ENCODE data around the gene MAD1L1.

MAD1L1 gene

DNA sequence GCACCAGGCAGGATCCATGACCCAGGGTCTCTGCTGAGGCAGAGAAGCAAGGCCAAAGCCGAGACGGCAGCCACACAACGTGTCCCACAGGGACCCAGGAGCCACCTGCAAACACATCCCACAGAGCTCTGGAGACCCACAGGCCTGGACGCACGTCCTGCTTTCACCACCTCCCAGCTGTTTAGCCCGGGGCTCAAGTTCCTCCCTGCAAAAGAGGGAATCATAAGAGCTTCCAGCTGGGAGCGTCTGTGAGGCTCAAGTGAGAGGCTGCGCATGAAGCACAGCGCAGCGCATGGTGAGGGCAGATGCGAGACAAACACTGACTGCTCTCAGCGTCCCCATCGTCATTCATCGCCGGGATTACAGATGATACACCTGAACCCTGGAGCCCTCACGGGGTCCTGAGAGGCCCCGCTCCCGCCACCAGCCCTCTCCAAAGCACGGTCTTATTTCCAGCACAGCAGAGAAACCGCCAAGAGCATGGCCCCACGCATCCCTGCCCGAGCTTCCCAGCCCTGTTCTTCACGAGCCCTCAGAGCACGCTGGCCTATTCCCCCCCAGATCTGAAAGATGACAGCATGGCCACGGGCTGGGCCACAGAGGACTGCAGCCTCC lies 88.7 kb downstream of the MAD1L1 start:
- Histone ChIP-seq H3K4me3 (no peak overlapping the region), H3K36me3 (ENCODE audit: insufficient read depth, low read length) (no peaks in the 10 kb centered on the region; the same call in 1 of the 2 replicates), H3K9ac (ENCODE audit: insufficient read length) (no peak overlapping the region), H3K9me3 (ENCODE audit: low read depth, low read length) (no peaks in the 10 kb centered on the region), H3K27ac (no peak overlapping the region)
- no peak for TF ChIP-seq POLR2AphosphoS5 (IDR thresholded peaks at IDR 0.05; ENCODE audit: borderline replicate concordance, low read depth, low read length)
- no peak for DNase-seq (ENCODE audit: low read depth, low spot score)

DNA sequence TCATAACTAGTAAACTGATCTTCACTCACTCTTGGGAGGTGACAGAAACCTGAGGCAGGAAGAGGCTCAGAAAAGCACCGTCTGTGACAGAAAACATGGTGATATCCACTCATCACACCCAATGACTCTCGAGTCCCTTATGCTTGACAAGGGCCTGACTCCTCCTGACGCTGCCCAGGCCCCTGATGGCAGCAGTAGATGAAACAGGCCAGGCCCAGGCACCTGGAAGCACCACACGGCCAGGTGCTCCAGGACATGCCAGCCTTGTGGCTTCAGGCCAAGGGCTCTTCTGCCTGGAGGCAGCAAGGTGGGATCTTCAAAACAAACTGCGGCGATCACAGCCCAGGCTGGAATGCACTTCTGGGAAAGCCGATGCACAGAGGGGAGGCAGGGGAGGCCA lies 89.3 kb downstream of the MAD1L1 start:
- H3K9ac ChIP-seq (ENCODE audit: insufficient read length) = no peak overlapping the region
- no peak overlapping the region for H3K27ac ChIP-seq
- TF ChIP-seq POLR2AphosphoS5 (IDR thresholded peaks at IDR 0.05; ENCODE audit: borderline replicate concordance, low read depth, low read length) (no peak), EZH2 (IDR thresholded peaks at IDR 0.05) (no peak), FOXP2 (optimal IDR thresholded peaks at IDR 0.05; ENCODE audit: control extremely low read depth, extremely low read length, insufficient read depth) (no peak)
- H3K9me3 ChIP-seq (ENCODE audit: low read depth, low read length) = no peaks in the 10 kb centered on the region
- DNase-seq (ENCODE audit: low read depth, low spot score) = no peak
- no peaks in the 10 kb centered on the region; the same call in 1 of the 2 replicates for H3K36me3 ChIP-seq (ENCODE audit: insufficient read depth, low read length)
- H3K4me3 ChIP-seq = no peak overlapping the region

DNA sequence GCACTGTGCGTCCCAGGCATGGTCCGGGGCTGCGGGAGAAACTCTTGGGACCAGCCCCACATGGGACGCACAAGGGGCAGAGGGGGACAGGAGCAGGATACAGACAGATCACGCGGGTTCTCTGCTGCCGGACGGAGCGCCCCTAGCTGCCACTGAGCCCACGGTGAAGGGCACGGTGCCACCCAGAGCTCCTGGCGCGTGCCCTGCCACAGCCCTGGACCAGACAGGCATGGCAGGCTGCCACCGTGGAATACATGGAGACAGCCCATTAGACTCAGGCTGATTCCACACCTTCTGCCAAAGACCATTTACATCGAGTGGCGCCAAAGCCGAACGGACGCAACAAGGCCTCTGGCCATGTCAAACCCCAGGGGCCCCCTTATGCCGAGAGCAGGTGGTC lies 90.4 kb downstream of the MAD1L1 start:
- no peak overlapping the region for H3K27ac ChIP-seq
- no peaks in the 10 kb centered on the region for H3K9me3 ChIP-seq (ENCODE audit: low read depth, low read length)
- H3K4me3 ChIP-seq = no peak overlapping the region
- H3K36me3 ChIP-seq (ENCODE audit: insufficient read depth, low read length) = no peaks in the 10 kb centered on the region; the same call in 1 of the 2 replicates
- no peak overlapping the region for H3K9ac ChIP-seq (ENCODE audit: insufficient read length)
- no peak for DNase-seq (ENCODE audit: low read depth, low spot score)
- no peak for TF ChIP-seq FOXP2 (optimal IDR thresholded peaks at IDR 0.05; ENCODE audit: control extremely low read depth, extremely low read length, insufficient read depth)
- no peak for TF ChIP-seq POLR2AphosphoS5 (IDR thresholded peaks at IDR 0.05; ENCODE audit: borderline replicate concordance, low read depth, low read length)
- no peak for TF ChIP-seq EZH2 (IDR thresholded peaks at IDR 0.05)

DNA sequence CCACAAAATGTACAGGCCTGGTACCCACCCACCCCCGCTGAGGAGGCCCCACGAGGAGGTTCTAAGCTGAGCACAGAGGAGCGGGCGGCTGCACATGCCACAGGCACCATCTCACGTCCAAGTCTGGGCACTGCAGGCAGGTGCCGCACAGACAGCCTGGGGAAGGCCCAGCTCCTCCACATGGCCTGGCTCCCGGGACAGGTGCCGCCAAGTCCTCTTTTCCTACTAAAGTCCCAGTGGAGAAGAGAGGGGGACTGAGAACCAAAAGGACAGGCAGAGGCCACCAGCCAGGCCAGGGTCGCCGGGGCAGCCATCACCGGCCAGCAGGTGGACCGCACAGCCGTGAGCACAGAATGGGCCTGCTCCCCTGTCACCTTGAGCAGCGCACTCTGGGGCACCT lies 91.1 kb downstream of the MAD1L1 start:
- TF ChIP-seq FOXP2 (optimal IDR thresholded peaks at IDR 0.05; ENCODE audit: control extremely low read depth, extremely low read length, insufficient read depth) (no peak), EZH2 (IDR thresholded peaks at IDR 0.05) (no peak), POLR2AphosphoS5 (IDR thresholded peaks at IDR 0.05; ENCODE audit: borderline replicate concordance, low read depth, low read length) (no peak)
- Histone ChIP-seq H3K4me3 (no peak overlapping the region), H3K36me3 (ENCODE audit: insufficient read depth, low read length) (no peaks in the 10 kb centered on the region; the same call in 1 of the 2 replicates), H3K9ac (ENCODE audit: insufficient read length) (no peak overlapping the region), H3K9me3 (ENCODE audit: low read depth, low read length) (no peaks in the 10 kb centered on the region), H3K27ac (no peak overlapping the region)
- DNase-seq (ENCODE audit: low read depth, low spot score) = no peak

DNA sequence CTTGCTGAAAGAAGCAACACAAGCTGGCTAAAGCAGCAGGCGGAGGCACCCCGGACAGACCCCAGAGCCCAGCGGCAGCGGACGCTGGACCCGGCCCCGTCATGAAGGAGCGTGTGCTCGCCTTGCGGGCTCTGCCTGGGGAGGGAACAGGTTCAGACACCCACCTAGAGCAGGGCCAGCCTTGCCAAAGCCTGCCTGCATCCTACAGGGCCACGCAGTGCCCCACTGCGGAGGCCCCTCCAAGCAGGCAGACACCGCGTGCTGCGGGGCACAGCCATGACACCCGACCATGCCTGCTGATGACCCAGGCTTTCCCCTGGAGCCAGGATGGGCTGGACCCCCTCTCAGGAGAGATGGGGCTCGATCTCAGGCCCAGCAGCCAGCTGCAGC lies 91.7 kb downstream of the MAD1L1 start:
- H3K9ac ChIP-seq (ENCODE audit: insufficient read length) = no peak overlapping the region
- H3K4me3 ChIP-seq = no peak overlapping the region
- DNase-seq (ENCODE audit: low read depth, low spot score) = no peak
- H3K36me3 ChIP-seq (ENCODE audit: insufficient read depth, low read length) = peaks cover 2% of the 10 kb centered on the region; the same call in 1 of the 2 replicates
- H3K9me3 ChIP-seq (ENCODE audit: low read depth, low read length) = no peaks in the 10 kb centered on the region
- H3K27ac ChIP-seq = peak overlapping the region; percentile 72
- no peak for TF ChIP-seq FOXP2 (optimal IDR thresholded peaks at IDR 0.05; ENCODE audit: control extremely low read depth, extremely low read length, insufficient read depth)
- TF ChIP-seq POLR2AphosphoS5 (IDR thresholded peaks at IDR 0.05; ENCODE audit: borderline replicate concordance, low read depth, low read length) = no peak
- no peak for TF ChIP-seq EZH2 (IDR thresholded peaks at IDR 0.05)

DNA sequence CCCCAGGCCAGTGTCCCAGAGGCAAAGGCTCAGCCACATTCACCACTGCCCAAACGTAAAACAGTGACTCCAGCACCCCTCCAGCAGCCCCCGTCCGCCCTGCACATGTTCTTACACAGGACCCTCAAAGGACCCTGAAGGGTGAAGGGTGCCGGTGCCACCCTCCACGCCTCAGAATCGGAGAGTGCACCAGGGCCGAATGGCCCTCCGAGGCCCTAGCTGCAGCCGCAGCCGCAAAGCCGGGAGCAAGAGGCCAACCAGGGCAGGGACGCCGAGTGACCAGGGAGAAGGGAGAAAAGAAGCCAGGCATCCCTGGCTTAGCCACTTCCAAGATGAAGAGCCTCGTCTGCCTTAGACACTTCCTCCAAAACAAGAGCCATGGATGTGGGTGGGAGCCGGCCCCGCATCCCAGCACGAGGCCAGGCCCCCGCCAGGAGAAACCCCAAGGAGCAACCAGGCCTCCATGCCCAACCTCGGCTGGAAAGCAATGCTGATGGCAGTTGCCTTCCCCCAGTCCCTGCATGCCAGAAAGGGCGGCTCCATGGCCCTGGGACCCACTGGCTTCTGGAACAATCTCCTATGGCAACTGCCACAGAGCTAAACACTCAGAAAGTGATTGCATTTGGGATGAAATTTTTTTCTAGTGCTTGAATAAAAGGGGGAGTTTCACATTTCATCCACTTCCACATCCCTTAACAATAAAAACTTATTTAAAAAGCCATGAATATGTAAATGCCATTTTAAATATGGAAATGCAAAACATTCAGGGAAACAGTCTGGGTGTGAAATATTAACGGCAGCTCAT lies 92.3 kb downstream of the MAD1L1 start:
- H3K27ac ChIP-seq = peak overlapping the region; percentile 72
- H3K9ac ChIP-seq (ENCODE audit: insufficient read length) = no peak overlapping the region
- H3K9me3 ChIP-seq (ENCODE audit: low read depth, low read length) = no peaks in the 10 kb centered on the region
- peaks cover 3% of the 10 kb centered on the region; the same call in 1 of the 2 replicates for H3K36me3 ChIP-seq (ENCODE audit: insufficient read depth, low read length)
- H3K4me3 ChIP-seq = no peak overlapping the region
- DNase-seq (ENCODE audit: low read depth, low spot score) = no peak
- no peak for TF ChIP-seq EZH2 (IDR thresholded peaks at IDR 0.05)
- no peak for TF ChIP-seq POLR2AphosphoS5 (IDR thresholded peaks at IDR 0.05; ENCODE audit: borderline replicate concordance, low read depth, low read length)
- no peak for TF ChIP-seq FOXP2 (optimal IDR thresholded peaks at IDR 0.05; ENCODE audit: control extremely low read depth, extremely low read length, insufficient read depth)

DNA sequence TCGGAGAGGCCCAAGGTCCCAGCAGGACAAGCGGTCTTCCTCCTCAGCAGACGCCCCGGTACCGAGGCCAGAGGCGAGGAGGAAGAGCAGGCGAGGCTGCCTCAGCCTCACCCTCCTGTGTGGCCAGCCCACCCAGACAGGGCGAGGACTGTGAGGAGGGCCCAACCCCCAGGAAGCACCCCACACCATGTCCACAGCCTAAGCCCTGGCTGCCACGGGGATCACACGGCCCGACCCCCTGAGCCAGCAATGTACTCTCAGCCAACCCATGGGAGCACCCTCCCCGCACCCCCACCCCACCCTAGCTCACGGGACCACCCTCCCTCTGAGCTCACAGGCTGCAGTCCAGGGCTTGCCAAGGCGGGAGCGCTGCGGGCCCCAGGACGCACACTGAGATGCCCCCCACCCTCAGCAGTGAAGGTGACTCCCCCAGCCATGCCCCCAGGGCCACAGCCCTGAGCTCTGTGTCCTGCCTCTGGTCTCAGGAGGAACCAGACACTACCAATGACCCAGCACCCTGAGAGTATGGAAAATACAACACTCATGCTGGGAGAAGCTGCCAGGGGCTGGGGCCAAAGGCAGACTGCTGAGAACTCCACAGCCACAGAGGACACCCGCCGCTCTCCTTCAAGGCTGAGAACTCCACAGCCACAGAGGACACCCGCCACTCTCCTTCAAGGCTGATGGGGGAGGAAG lies 93.6 kb downstream of the MAD1L1 start:
- no peak overlapping the region for H3K9ac ChIP-seq (ENCODE audit: insufficient read length)
- H3K27ac ChIP-seq = no peak overlapping the region
- no peak for DNase-seq (ENCODE audit: low read depth, low spot score)
- no peak overlapping the region for H3K4me3 ChIP-seq
- H3K9me3 ChIP-seq (ENCODE audit: low read depth, low read length) = no peaks in the 10 kb centered on the region
- peaks cover 3% of the 10 kb centered on the region; the same call in 1 of the 2 replicates for H3K36me3 ChIP-seq (ENCODE audit: insufficient read depth, low read length)
- TF ChIP-seq POLR2AphosphoS5 (IDR thresholded peaks at IDR 0.05; ENCODE audit: borderline replicate concordance, low read depth, low read length) (no peak), FOXP2 (optimal IDR thresholded peaks at IDR 0.05; ENCODE audit: control extremely low read depth, extremely low read length, insufficient read depth) (no peak), EZH2 (IDR thresholded peaks at IDR 0.05) (no peak)

DNA sequence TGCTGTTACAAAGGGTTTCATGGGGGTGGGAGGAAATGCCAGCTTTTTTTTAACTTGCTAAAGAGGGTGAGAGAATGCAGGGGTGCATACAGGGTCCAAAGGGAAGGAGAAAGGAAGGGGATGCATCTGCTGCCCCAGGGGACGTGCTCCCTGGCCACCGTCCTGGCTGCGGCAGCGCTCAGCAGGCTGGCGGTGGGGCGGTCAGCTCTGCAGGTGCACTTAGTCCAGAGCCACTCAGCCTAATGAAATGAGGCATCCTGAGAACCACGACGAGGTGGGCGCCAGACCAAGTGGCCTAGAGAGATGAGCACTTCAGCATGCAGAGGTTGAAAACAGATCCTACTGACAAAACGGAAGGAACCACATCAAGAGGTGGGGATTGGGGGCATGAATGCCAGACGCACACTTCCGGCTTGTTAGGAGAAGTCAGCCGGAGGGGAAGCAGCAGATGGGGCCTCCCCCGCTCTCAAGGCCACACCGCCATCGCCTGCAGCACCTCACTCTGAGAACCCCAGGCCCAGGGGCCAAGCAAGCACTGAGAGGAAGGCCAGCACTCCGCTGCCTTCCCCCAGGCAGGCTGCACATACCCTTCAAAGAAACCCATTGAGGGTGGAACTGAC lies 94.5 kb downstream of the MAD1L1 start:
- no peak for DNase-seq (ENCODE audit: low read depth, low spot score)
- TF ChIP-seq EZH2 (IDR thresholded peaks at IDR 0.05) (no peak), FOXP2 (optimal IDR thresholded peaks at IDR 0.05; ENCODE audit: control extremely low read depth, extremely low read length, insufficient read depth) (no peak), POLR2AphosphoS5 (IDR thresholded peaks at IDR 0.05; ENCODE audit: borderline replicate concordance, low read depth, low read length) (no peak)
- Histone ChIP-seq H3K27ac (no peak overlapping the region), H3K4me3 (no peak overlapping the region), H3K36me3 (ENCODE audit: insufficient read depth, low read length) (peaks cover 3% of the 10 kb centered on the region; the same call in 1 of the 2 replicates), H3K9ac (ENCODE audit: insufficient read length) (no peak overlapping the region), H3K9me3 (ENCODE audit: low read depth, low read length) (no peaks in the 10 kb centered on the region)
